Measurements from ENCODE around the gene TES. TPM values are rescaled to one million over a fixed set of nuclear protein-coding genes. Genes with fewer than 3 reads are reported as not detected.
A peak's percentile ranks its signal among the peaks of the same experiment; 100 is the strongest.

TES gene
- total and polyA plus RNA-seq, 2 of the 13 experiments (the other 11 are each of a cell fraction or from before 2014, with no cell fraction given): 21.6 to 23.0 TPM

DNA sequence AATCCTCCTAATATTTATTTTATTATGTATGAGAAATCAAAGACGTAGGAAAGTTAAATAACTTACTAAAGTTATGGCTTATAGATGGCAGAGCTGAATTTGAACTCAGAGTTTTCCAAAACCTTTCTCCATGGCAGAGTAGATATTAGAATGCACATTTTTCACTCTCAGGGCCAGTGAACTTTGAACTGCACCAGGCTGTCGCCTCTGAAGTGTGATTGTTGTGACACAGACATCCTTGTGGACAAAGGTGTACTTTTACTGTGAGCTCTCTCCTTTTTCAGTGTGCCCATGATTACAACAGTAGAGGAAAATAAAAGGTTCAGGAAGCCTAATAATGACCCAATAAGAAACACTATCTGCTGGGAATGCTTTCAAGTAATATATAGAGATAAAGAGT is 29.1 kb downstream of the TES start (continued):
- TF ChIP-seq KDM1A (CRISPR knock-in tag; IDR thresholded peaks at IDR 0.05) (0 out of 2 replicates have a peak, but pooled peaks have one; percentile 24), CEBPG (CRISPR knock-in tag; IDR thresholded peaks at IDR 0.05) (peak; percentile 66), TCF7 (IDR thresholded peaks at IDR 0.05; ENCODE audit: low read depth) (peak; percentile 69), CREB1 (IDR thresholded peaks at IDR 0.05) (no peak), CREB1 (CRISPR knock-in tag; IDR thresholded peaks at IDR 0.05) (0 out of 2 replicates have a peak, but pooled peaks have one; percentile 20), GATAD2A (CRISPR knock-in tag; IDR thresholded peaks at IDR 0.05) (peak; percentile 89), SMARCC2 (IDR thresholded peaks at IDR 0.05) (no peak), ZNF644 (CRISPR knock-in tag; IDR thresholded peaks at IDR 0.05; ENCODE audit: low read depth) (peak; percentile 77), CCDC6 (CRISPR knock-in tag; IDR thresholded peaks at IDR 0.05) (0 out of 2 replicates have a peak, but pooled peaks have one; percentile 32), ZNF138 (CRISPR knock-in tag; IDR thresholded peaks at IDR 0.05; ENCODE audit: low read depth) (no peak), ZNF205 (CRISPR knock-in tag; IDR thresholded peaks at IDR 0.05) (0 out of 2 replicates have a peak, but pooled peaks have one; percentile 28), PPARG (CRISPR knock-in tag; conservative IDR thresholded peaks at IDR 0.05) (peak; percentile 46), ZBTB7B (CRISPR knock-in tag; IDR thresholded peaks at IDR 0.05) (no peak), TBX2 (CRISPR knock-in tag; IDR thresholded peaks at IDR 0.05; ENCODE audit: borderline replicate concordance) (peak; percentile 79), MAZ (IDR thresholded peaks at IDR 0.05; ENCODE audit: borderline replicate concordance, low read depth, low read length) (no peak), MAZ (CRISPR knock-in tag; IDR thresholded peaks at IDR 0.05; ENCODE audit: low read depth) (no peak)
- TF ChIP-seq, protein P1, sequence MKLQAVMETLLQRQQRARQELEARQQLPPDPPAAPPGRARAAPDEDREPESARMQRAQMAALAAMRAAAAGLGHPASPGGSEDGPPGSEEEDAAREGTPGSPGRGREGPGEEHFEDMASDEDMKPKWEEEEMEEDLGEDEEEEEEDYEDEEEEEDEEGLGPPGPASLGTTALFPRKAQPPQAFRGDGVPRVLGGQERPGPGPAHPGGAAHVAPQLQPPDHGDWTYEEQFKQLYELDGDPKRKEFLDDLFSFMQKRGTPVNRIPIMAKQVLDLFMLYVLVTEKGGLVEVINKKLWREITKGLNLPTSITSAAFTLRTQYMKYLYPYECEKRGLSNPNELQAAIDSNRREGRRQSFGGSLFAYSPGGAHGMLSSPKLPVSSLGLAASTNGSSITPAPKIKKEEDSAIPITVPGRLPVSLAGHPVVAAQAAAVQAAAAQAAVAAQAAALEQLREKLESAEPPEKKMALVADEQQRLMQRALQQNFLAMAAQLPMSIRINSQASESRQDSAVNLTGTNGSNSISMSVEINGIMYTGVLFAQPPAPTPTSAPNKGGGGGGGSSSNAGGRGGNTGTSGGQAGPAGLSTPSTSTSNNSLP (IDR thresholded peaks at IDR 0.05; ENCODE audit: low read depth, low read length): peak; percentile 68
- TF ChIP-seq, protein P2, sequence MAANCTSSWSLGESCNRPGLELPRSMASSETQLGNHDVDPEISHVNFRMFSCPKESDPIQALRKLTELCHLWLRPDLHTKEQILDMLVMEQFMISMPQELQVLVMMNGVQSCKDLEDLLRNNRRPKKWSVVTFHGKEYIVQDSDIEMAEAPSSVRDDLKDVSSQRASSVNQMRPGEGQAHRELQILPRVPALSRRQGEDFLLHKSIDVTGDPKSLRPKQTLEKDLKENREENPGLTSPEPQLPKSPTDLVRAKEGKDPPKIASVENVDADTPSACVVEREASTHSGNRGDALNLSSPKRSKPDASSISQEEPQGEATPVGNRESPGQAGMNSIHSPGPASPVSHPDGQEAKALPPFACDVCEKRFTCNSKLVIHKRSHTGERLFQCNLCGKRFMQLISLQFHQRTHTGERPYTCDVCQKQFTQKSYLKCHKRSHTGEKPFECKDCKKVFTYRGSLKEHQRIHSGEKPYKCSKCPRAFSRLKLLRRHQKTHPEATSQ (CRISPR knock-in tag; IDR thresholded peaks at IDR 0.05; ENCODE audit: borderline replicate concordance): no peak
- TF ChIP-seq, protein P3, sequence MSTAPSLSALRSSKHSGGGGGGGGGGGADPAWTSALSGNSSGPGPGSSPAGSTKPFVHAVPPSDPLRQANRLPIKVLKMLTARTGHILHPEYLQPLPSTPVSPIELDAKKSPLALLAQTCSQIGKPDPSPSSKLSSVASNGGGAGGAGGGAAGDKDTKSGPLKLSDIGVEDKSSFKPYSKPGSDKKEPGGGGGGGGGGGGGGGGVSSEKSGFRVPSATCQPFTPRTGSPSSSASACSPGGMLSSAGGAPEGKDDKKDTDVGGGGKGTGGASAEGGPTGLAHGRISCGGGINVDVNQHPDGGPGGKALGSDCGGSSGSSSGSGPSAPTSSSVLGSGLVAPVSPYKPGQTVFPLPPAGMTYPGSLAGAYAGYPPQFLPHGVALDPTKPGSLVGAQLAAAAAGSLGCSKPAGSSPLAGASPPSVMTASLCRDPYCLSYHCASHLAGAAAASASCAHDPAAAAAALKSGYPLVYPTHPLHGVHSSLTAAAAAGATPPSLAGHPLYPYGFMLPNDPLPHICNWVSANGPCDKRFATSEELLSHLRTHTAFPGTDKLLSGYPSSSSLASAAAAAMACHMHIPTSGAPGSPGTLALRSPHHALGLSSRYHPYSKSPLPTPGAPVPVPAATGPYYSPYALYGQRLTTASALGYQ (CRISPR knock-in tag; IDR thresholded peaks at IDR 0.05): no peak
- TF ChIP-seq, protein P4, sequence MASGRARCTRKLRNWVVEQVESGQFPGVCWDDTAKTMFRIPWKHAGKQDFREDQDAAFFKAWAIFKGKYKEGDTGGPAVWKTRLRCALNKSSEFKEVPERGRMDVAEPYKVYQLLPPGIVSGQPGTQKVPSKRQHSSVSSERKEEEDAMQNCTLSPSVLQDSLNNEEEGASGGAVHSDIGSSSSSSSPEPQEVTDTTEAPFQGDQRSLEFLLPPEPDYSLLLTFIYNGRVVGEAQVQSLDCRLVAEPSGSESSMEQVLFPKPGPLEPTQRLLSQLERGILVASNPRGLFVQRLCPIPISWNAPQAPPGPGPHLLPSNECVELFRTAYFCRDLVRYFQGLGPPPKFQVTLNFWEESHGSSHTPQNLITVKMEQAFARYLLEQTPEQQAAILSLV (CRISPR knock-in tag; IDR thresholded peaks at IDR 0.05; ENCODE audit: borderline replicate concordance): no peak
- TF ChIP-seq, protein P5, sequence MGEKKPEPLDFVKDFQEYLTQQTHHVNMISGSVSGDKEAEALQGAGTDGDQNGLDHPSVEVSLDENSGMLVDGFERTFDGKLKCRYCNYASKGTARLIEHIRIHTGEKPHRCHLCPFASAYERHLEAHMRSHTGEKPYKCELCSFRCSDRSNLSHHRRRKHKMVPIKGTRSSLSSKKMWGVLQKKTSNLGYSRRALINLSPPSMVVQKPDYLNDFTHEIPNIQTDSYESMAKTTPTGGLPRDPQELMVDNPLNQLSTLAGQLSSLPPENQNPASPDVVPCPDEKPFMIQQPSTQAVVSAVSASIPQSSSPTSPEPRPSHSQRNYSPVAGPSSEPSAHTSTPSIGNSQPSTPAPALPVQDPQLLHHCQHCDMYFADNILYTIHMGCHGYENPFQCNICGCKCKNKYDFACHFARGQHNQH (CRISPR knock-in tag; IDR thresholded peaks at IDR 0.05): peak; percentile 77
- TF ChIP-seq, protein P6, sequence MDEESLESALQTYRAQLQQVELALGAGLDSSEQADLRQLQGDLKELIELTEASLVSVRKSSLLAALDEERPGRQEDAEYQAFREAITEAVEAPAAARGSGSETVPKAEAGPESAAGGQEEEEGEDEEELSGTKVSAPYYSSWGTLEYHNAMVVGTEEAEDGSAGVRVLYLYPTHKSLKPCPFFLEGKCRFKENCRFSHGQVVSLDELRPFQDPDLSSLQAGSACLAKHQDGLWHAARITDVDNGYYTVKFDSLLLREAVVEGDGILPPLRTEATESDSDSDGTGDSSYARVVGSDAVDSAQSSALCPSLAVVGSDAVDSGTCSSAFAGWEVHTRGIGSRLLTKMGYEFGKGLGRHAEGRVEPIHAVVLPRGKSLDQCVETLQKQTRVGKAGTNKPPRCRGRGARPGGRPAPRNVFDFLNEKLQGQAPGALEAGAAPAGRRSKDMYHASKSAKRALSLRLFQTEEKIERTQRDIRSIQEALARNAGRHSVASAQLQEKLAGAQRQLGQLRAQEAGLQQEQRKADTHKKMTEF (CRISPR knock-in tag; IDR thresholded peaks at IDR 0.05): peak; percentile 45; the same call in 1 of the 2 replicates

Measured in HepG2 (cell line).